ENCODE measurements around the gene TFPT. TPM values are rescaled to one million over a fixed set of nuclear protein-coding genes. Genes with fewer than 3 reads are reported as not detected.

The TFPT gene
- total RNA-seq, result 10 to 100 TPM in 3 of 4 donors, 1 to 10 TPM in 1; 7.7 to 17.9 (median 13.5) TPM

GRCh38 chr19:54115109-54116063 is at the start of gene TFPT, which contains the start of gene PRPF31:
Gene TFPT, minus strand, starts transcription at chr19:54115657. Its CDS starts 388 bp downstream, at chr19:54115269.
Gene PRPF31, plus strand, starts transcription at chr19:54115754. Its CDS starts 2,525 bp downstream, at chr19:54118279.
- 1 to 2% methylated on average over 59 to 60 of the region's 60 CpGs for WGBS, 2 donors
- H3K27me3 ChIP-seq, result no peaks in the 10 kb centered on the region
- H3K4me3 ChIP-seq (replicated peaks in 1 of 3), result peak within 1 kb of the TSS; percentile 21 to 58 (median 56)
- TF ChIP-seq POLR2A (IDR thresholded peaks at IDR 0.05) (peak; percentile 3 to 60), CTCF (IDR thresholded peaks at IDR 0.05) (no peak)
- H3K4me1 ChIP-seq, result peaks cover 14 to 23% of the 10 kb centered on the region in 2 donors
- peak within 1 kb of the TSS; percentile 49 to 89 (median 85) for H3K27ac ChIP-seq
- no peaks in the 10 kb centered on the region for H3K9me3 ChIP-seq
- H3K36me3 ChIP-seq, result peaks cover 15 to 20% of the 10 kb centered on the region in 2 donors
- peak; percentile 96 to 98 for DNase-seq
- intact Hi-C loops (cut with DNase I), result no loop called here

- no peak for TF ChIP-seq POLR2A (IDR thresholded peaks at IDR 0.05)
- TF ChIP-seq CTCF (IDR thresholded peaks at IDR 0.05), result no peak
- Histone ChIP-seq H3K4me3 (replicated peaks in 1 of 3) (no peak overlapping the region), H3K36me3 (no peaks in the 10 kb centered on the region), H3K9me3 (no peaks in the 10 kb centered on the region), H3K27me3 (no peaks in the 10 kb centered on the region), H3K27ac (no peak overlapping the region), H3K4me1 (peaks cover 14 to 38% of the 10 kb centered on the region in 2 donors)
- DNase-seq, result no peak
- intact Hi-C loops (cut with DNase I), result loop anchor here (5.0 kb wide), 1 partner anchor 67 kb away; no protein-coding TSS in a partner anchor
- WGBS, 2 donors, result 92 to 93% methylated on average over 25 of the region's 25 CpGs
Observed at GRCh38 chr19:54165222-54165621, 49.8 kb upstream of the TFPT start.

GRCh38 chr19:54164369-54165068 is 49.1 kb upstream of the TFPT start:
- Histone ChIP-seq H3K36me3 (no peaks in the 10 kb centered on the region), H3K9me3 (no peaks in the 10 kb centered on the region), H3K27ac (no peak overlapping the region), H3K27me3 (no peaks in the 10 kb centered on the region), H3K4me3 (replicated peaks in 1 of 3) (no peak overlapping the region), H3K4me1 (peaks cover 16 to 40% of the 10 kb centered on the region in 2 donors)
- 16 to 17% methylated on average over 21 to 32 of the region's 37 CpGs for WGBS, 2 donors
- intact Hi-C loops (cut with DNase I), result loop anchor here (5.0 kb wide), 1 partner anchor 68 kb away; no protein-coding TSS in a partner anchor
- TF ChIP-seq POLR2A (IDR thresholded peaks at IDR 0.05) (no peak), CTCF (IDR thresholded peaks at IDR 0.05) (no peak)
- peak; percentile 44 to 62 for DNase-seq

- Histone ChIP-seq H3K4me3 (replicated peaks in 1 of 3) (no peak overlapping the region), H3K27ac (no peak overlapping the region), H3K36me3 (peaks cover under 1 to 4% of the 10 kb centered on the region in 2 donors), H3K27me3 (no peaks in the 10 kb centered on the region), H3K4me1 (peaks cover 26 to 45% of the 10 kb centered on the region in 2 donors), H3K9me3 (no peaks in the 10 kb centered on the region)
- TF ChIP-seq CTCF (IDR thresholded peaks at IDR 0.05) (no peak), POLR2A (IDR thresholded peaks at IDR 0.05) (no peak)
- no peak for DNase-seq
- 65 to 72% methylated on average over 14 of the region's 14 CpGs for WGBS, 2 donors
- intact Hi-C loops (cut with DNase I), result no loop called here
Observed at GRCh38 chr19:54162884-54163283, 47.4 kb upstream of the TFPT start.
